Cardiac fibroblast (primary cell): ENCODE measurements around the gene TSPAN15.

ENCODE experiments used
- DNase-seq, 2 donors: peaks; one replicate each; pipeline versions ENCODE4 v3.0.0 to v3.0.0-alpha.2; 2010; ENCODE audit warnings: low read depth in 2 of 2
- H3K4me3 ChIP-seq, 2 donors: replicated peaks in 1 of 2; 1 replicate in 1 of 2; 2 replicates in 1 of 2; pipeline ENCODE4 v1.5.1; 2011; ENCODE audit warnings: low read depth in 2 of 2, low read length in 2 of 2, mild to moderate bottlenecking in 2 of 2, moderate library complexity in 1 of 2
- TF ChIP-seq, protein P1 (sequence below): IDR thresholded peaks from one replicate; pipeline ENCODE4 v1.5.1; 2011; ENCODE audit warnings: low read depth, mild to moderate bottlenecking, low read length, inconsistent platforms

The TSPAN15 gene

DNA sequence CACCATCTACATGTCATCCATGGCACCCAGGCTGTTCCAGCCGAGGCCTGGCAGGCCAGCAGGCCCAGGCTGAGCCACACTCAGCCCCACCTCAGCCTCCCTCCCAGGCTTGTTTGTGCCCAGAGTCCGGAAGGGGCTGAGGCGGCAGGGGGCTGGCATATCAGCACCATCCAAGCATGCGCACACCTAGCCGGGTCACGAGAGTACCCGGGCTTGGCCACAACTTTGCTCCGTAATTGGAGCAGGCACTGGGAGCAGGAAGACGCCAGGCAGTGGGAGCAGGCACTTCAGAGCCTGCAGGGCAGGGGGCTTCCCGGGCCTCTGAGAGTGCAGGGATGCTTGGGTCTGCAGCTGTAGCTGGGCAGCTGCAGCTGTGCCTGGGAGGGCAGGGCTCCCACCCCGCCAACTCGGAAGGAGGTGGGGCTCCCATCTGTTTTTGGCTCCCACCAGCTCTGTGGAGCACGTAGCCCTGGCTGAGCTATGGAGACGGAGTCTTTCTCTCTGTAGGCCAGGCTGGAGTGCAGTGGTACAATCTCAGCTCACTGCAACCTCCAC lies 15.2 kb upstream of the TSPAN15 start:
- TF ChIP-seq, protein P1, sequence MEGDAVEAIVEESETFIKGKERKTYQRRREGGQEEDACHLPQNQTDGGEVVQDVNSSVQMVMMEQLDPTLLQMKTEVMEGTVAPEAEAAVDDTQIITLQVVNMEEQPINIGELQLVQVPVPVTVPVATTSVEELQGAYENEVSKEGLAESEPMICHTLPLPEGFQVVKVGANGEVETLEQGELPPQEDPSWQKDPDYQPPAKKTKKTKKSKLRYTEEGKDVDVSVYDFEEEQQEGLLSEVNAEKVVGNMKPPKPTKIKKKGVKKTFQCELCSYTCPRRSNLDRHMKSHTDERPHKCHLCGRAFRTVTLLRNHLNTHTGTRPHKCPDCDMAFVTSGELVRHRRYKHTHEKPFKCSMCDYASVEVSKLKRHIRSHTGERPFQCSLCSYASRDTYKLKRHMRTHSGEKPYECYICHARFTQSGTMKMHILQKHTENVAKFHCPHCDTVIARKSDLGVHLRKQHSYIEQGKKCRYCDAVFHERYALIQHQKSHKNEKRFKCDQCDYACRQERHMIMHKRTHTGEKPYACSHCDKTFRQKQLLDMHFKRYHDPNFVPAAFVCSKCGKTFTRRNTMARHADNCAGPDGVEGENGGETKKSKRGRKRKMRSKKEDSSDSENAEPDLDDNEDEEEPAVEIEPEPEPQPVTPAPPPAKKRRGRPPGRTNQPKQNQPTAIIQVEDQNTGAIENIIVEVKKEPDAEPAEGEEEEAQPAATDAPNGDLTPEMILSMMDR, result no peak
- DNase-seq, result no peak
- no peak overlapping the region for H3K4me3 ChIP-seq

DNA sequence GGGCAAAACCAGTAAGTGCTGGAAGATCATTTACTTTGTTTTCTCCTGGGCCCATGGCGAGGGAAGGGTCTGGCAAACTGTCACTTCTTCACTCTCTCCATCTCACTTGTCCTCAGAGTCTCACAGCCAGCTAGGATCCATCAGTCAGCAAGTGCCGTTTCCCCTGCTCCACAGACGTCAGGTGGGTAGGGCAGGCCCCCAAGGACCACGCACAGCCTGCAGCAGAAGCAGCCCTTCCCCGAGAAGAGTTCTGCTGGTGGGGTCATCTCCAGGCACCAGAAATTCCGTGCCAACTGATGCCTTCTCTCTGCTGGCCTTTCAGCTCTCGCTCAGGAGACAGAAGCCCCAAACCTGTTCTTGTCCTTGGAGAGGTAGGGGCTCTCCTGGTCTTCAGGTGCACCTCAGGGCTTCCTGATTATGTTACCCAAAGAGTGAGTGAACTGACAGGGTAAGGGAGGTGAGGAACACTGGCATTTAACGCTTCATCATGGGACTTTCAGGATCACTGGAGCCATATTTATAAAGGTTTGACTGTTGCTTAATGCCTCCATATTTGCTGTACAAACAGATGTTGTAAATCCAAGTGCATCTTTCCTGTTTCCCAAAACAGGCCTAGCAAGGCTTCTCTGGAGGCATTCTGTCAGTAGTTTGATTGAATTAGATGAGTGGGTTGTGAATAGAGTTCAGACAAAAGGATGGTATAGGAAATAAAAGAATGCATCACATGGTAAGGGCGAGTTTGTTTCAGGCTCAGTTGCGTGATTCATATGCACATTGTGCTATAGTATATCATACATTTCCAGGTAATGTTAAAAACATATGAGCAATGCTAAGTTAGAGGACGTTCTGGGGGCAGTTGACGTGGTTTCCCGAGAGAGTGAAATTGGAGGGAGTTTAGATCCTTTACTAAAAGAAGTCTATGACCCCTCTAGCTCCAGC lies 13.7 kb upstream of the TSPAN15 start:
- TF ChIP-seq, protein P1, result no peak
- H3K4me3 ChIP-seq, result no peak overlapping the region
- DNase-seq, result no peak

DNA sequence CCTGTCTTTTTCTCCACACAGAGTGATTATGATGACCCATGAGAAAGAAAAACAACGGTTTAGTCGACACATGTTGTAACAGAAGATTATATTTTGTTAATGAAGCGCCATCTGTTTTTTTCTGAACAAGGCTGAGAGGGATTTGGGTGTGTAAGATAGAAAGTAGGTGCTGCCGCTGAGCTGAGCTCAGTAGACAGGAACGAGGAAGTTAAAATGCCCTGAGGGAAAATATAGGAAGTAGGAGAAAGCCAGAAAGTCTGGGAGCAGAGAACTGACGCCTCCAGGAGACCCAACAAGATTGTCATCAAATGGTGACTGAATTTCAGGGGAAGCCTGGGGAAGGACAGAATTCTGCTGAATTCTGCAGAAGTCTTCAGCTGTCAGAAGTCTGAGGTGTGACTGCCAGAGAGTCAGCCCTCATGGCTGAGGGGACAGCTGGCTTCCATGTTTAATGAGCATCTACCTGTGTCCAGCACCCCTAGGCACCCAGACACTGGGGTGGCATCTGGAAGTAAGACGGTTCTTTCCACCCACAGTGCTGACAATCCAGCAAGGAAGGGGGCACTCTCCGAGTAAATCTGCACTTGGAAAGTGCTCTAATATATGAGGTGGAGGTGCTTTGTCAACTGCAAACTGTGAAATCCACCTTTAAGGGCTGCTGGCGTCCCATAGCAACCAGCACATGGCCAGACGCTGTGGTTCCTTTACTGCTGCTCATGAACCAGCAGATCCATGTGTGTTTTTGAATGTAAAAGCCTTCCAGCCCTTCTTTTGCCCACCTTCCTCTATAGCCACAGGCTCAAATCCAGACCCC lies 12.5 kb upstream of the TSPAN15 start:
- peak; percentile 51 to 54 for DNase-seq
- TF ChIP-seq, protein P1, result no peak
- H3K4me3 ChIP-seq, result no peak overlapping the region

DNA sequence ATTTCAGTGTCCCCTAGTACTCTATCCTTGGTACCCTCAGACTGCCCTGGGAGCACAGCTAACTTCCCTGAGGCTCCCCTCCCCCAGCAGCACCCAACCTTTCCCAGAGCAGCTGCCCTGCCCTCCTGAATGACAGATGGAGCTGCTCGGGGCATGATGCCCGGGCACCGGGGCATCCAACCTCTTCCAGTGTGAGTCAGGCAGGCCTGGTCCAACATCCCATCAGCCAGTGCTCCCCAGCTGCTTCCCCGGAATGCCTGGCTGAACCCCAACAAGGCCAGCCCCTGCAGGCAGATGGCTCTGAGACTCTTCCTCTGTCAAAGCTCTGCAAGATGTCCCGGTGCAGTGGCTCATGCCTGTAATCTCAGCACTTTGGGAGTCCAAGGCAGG lies 11.9 kb upstream of the TSPAN15 start:
- H3K4me3 ChIP-seq, result no peak overlapping the region
- DNase-seq, result peak in 1 of 2 donors; percentile 24

DNA sequence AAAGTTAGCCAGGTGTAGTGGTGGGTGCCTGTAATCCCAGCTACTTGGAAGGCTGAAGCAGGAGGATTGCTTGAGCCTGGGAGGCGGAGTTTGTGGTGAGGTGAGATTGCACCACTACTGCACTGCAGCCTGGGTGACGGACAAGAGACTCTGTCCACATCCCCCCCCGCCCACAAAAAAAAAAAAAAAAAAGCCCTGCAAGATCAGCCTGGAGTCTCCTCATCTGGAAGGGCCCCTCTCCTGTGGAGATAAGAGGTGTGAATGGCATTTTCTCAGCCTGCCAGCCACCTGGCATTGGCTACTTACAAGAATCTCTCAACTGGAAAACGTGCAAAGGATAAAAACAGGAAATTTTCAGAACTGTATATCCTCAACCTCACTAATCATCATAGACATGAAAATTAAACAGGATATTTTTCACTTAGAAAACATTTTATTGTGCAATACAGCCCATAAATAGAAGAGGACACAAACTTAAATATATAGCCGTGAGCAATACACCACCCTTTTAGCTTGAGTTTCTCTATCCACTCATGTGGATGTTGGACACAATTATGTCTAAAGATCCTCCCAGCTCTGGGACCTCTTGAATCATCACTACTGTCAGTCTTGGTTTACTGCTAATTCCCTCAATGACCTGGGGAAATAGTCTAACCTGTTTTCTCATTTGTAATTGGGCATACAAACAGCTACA lies 11.3 kb upstream of the TSPAN15 start:
- DNase-seq, result peak; percentile 61 to 74
- TF ChIP-seq, protein P1, result no peak
- H3K4me3 ChIP-seq, result no peak overlapping the region

More for the DNA sequence above, 11.9 kb upstream of the TSPAN15 start:
- TF ChIP-seq, protein P1, result no peak

DNA sequence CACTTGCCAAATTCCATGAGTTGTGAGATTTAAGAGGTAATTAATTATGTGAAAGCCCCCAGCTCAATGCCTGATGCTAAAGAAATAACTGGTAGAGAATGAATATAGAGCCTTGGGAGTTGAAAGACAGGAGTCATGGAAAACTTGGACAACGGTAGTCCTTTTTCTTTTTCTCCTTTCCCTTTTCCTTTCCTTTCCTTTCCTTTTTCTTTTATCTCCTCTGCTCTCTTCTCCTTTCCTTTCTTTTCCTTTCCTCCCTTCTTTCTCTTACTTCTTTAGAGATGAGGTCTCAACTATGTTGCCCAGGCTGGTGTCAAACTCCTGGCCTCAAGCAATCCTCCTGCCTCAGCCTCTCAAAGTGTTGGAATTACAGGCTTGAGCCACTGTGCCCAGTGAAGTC lies 7.9 kb upstream of the TSPAN15 start:
- no peak overlapping the region for H3K4me3 ChIP-seq
- TF ChIP-seq, protein P1, result no peak
- DNase-seq, result no peak
